ENCODE measurements around the gene ENHO.

The ENHO gene

DNA sequence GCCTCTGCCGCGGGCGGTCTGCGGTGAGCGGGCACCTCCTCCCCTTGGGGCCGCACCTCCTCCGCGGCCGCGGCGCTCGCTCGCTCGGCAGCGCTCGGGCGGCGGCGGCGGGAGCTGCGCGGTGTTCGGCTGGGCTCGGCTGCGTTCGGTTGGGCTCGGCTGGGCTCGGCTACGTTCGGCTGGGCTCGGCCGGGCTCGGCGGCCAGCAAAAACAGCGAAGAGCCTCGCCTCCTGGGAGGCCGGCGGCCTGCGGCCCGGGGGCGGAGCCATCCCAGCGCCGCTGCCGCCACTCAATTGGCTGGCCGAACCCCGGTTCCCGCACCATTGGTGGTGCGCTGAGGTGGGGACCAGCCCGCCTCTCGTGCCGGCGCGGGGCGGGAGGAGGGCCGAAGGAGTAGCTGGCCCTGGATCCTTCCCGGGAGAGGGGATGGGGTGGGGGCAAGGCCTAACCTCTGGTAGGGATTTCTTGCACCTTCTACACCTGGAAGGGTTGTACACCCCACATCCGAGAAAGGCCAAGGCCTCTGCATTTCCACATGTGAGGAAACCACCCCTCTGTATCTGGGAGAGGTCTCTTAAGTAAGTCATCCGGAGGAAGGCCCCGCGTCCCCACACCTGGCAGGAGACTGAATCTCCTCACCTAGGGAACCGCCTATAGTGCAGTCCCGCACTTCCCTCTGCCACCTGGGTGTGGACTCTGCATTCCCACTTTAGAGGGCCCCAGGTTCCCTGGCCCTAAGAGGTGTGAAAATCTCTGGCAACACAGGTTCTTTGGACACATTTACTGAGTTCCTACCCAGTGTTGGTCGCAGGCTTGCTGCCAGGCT is at the start of gene ENHO:
TSS of gene ENHO (minus strand) at position 20 of the 827 bp plus-strand sequence. CDS start 1,295 bp downstream, outside the sequence.
- DNase-seq (ENCODE audit: low spot score): peak; percentile 89

DNA sequence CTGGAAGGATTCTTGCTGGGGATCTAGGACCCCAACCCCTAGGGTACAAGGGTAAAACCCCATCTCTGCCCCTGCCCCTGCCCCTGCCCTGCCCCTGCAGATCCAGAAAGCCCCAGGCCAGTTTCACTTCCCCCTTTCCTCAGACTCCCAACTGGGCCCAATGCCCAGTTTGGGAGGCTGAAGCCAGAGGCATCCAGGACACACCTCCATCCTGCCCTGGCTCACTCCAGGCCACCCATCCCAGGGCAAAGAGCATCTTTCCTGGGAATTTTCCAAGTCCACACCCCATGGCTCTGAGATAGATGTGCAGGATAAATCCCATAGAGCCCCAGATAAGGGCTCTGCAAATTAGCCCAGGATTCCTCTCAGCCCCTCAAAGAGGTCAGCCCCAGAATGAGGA is 49.3 kb upstream of the ENHO start:
- DNase-seq (ENCODE audit: low spot score): peak; percentile 58

DNA sequence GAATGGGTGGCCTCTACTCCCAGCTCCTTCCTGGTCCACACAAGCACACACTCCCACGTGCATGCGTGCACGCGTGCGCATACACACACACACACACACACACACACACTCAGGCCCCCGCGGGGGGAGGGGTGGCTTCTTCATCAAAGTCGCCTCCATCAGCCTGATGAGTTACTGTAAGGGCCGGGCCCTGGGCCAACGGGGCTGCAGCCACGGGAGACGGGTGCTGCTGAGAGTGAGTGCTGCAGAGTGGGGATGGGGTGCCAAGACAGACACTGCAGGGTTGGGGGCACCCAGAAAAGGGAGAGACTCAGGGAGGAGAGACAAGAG is 48.7 kb upstream of the ENHO start:
- DNase-seq (ENCODE audit: low spot score): no peak

DNA sequence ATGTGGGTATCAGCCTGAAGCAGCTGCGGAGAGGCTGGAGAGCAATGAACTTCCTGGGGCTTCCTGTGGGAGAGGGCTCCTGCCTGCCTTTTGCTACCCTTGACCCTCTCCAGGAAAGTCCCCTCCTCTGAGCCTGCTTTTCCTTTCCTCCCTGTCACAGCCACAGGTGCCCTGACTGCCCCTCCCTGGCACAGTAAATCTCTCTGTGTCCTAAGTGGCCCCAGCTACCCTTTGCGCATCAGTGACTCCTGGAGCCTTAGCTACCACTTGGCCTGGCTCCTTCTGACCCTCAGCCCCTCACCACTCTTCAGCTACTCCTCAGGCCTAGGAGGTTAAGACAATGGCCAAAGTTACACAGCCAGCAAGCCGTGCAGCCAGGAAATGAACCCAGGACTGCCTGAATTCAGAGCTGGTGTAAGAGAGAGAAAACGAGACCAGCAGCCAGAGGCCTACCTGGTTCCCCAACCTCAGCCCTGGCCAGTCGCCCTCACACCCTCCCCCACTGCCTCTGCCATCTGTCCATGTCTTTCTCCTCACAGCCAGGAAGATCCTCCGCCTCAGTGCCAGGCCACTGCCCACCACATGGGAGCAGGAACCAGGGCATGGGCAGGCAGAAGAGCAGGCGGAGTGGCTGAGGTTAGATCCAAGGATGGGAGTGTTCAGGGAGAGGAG is 48.2 kb upstream of the ENHO start:
- no peak for DNase-seq (ENCODE audit: low spot score)

DNA sequence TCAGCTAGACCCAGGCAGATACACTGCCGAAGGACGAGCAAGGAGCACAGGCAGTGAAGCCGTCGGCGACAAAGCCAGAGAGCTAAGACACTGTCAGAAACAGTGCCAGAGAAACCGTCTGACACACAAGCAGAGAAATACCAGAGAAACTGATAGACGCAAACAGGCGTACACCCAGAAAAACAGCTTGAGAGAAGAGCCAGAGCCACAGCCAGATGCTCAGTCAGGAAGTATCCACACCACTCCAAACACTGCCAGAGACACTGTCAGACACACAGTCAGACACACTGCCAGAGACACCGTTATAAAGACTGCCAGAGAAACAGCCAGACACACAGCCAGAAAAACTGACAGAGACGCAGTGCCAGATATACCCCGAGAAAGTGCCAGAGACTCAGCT is 47.6 kb upstream of the ENHO start:
- no peak for DNase-seq (ENCODE audit: low spot score)

DNA sequence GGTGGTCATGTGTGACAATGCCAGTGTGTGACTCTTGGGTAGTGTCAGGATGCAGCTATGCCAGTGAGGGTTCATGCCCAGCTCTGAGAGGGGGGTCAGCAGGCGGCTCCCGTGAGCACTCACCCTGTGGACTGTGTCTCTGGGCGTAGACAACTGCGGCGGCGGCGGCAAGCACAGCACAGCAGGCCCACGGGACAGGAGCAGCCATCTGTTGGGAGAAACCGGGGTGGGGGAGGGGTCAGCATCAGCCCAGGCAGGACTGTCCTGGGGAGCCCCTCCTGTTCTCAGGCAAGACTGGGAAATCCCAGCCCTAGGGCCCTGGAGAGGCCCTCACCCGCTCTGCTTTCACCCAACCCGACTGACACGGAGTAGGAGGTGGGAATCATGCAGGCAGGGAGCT is 46.0 kb upstream of the ENHO start:
- DNase-seq (ENCODE audit: low spot score): no peak

DNA sequence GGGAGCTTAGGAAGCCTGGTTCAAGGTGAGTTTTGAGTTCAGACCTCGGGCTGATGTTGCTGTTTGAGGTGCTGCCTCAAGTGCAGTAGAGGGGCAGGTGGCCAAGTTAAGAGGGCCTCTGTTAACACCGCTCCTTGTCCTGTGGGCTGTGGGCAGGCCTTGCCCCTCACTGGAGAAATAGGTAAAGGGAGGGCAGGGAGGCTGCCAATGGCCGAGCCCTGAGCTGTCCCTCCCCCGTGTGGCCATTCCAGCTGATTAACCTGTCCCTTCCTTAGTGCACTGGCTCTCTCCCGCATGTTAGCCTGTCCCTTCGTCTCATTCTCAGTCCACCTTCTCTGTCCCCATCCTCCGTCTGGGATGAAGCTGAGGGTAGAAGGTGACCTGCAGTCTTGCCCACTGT is 45.3 kb upstream of the ENHO start:
- no peak for DNase-seq (ENCODE audit: low spot score)

DNA sequence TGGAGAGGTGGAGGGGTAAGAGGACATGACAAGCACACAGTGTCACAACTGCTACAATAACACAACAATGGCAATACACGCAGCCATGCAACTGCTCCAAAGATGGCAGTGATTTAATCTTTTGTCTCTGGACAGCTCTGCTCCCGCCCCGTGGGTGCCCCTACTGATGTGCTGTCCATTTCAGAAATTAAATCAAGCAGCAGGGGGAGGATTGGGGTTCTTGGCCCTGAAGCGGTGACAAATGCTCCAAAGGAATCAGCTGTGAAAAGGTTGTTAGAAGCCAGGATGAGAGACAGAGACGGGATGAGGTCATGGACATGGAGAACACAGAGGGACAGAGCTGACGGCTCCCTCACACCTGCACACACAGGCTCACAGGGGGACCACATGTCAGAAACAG is 44.2 kb upstream of the ENHO start:
- no peak for DNase-seq (ENCODE audit: low spot score)

DNA sequence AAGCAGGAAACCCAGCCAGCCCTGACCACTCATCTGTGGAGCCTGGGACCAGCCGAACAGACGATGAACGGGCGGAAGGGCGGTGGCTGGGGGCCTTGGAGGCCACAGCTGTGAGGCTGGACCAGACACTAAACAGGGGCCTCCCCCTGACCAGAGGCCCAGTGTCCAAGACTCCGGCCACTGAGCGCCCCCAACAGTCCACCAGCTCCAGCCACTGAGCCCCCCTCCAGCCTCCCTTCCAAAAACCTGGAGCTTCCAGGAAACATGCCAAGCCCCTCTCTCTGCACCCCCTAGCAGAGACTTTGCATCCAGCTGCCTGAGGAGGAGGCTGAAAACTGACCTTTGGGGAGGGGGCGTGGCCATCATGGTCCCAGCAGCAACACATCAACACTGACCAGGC is 43.5 kb upstream of the ENHO start:
- no peak for DNase-seq (ENCODE audit: low spot score)

DNA sequence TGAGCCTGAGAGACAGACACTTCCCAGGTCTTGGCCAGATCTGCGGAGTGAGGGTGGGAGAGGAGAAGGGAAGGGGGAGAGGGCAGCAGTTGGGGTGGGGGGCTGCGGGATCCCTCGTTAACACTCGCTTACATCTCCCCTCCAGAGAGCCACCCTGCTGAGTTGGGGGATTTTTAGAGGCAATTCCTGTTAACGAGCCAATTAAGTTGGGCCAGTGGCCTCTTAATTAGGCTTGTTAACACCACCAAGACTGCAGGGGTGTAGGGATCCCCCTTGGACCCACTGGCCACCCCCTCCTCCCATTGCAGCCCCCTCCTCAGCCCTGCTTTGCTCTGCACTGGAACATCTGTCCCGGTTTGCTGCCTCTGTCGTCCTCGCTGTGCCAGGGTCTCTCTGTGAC is 43.1 kb upstream of the ENHO start:
- no peak for DNase-seq (ENCODE audit: low spot score)

DNA sequence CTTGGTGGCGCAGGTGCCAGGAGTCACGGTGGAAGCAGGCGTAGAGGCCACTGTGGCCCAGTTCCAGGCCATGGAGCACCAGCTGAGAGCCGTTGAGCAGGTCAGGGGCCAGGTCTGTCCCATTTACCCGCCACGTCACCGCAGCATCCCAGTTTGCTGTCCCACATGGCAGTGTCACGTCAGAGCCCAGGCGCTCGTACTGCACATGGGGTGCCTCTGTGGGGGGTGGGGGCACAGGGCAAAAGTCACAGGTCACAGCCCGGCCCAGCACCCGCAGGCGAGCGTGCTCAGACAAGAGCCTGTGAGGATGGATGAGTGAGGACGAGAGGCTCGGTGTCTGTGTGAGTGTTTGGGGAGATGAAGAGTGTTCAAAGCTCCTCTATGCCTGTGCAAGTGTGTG is 41.8 kb upstream of the ENHO start:
- no peak for DNase-seq (ENCODE audit: low spot score)

DNA sequence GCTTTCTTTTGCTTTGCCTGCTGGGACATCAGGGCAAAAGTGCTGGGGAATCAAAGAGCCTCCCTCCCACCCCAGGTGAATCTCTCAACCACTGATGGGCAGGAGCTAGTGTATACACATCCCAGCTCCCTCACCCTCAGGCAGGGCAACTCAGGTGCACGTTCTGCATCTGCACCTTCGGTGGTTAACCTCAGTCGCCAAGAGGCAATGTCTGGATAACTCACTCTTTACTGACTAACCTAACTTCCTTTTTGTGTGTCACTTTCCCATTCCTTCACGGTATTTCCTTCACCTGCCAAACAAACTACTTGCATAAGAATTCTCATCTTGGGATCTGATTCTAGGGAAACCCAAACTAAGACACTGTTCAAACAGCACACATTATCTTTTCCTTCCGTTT is 40.5 kb upstream of the ENHO start:
- DNase-seq (ENCODE audit: low spot score): no peak

DNA sequence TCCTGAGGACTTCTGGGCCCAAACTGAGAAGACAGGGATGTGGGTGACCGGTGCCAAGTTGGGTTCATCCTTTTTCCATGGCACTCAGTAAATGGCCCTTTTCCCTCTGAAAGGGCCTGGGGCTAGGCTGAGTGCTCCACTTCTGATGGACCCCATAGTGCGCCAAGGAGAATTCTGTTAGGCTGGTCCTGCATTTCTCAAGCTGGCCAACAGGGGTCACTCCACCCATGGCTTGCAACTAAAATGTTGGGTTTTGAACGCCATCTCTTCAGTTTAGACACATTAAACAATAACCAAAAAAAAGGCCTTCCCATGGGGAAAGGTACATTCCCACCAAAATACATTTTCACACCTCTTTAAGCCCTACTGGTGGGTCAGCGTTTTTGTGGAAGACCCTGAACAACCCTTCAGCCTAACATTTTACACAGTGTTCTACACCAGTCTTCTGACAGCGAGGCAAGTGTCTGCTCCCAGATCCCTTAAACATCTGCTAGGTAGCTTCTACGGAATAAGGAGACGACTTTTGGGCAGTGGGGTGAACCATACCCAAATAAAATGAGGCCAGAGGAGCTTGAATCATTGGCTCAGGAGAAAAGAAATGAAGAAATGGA is 39.5 kb upstream of the ENHO start:
- no peak for DNase-seq (ENCODE audit: low spot score)

DNA sequence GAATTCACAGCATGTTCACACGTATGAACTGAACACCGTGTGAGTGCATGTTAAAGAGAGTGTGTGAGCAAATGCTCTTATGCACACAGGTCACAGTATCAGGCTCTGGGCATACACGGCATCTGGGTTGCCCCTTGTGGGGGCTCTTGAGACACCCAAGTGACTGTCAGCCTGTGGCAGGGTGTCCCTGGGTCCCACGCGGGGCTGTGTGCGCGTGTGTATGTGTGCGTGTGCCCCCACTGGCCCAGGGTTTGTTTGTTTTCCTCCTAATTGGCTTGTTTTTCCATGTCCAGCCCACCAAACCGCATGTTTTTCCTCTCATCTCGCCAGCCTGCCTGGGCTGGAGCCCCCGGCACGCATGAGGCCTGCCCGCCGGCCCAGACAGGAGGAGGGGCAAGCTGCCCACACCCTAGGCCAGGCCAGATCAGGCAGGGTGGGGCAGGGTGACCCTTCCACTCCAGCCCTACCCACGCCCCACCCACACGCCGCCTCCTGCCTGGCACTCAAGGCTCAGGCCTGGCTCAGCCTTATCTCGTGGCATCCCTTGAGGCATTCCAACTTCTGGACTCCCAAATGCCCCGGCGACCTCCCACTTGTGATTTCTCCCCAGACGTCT is 37.9 kb upstream of the ENHO start:
- DNase-seq (ENCODE audit: low spot score): no peak

DNA sequence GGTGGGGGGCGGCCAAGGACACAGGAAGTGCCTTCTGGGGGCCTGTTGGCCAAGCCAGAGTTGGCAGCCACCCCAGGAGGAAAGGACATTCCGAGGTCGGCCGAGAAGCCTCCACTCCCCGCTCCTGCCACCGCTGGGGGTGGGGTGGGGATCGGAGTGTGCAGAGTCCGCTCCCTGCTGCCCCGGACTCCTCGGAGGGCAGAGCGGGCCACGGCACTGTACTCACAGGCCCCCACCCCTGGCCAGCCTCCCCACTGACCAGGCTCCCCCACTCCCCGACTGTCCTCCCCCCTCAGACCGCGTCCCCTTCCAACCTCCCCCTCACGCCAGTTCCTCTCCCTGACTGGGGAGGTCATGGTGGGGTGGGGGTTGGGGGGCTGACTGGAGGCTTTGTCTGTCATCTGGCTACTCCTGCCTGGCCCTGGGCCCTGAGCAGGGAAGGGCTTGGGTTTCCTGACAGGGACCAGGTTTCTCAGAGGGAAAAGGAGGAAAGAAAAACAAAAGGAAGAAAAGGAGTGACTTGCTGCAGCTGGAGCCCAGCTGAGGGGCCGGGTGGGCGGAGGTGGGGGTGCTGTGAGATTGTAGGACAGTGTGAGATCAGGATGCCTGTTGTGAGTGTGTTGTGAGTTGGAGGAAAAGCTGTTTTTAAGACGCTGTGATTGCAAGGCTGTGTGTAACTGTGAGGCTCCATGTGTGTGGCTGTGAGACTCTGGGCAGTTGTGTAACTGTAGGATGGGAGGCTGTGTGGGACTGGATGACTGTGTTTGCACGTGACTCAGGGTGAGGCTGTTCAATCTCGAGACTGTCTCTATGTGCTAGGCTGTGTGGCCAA is 37.0 kb upstream of the ENHO start:
- peak; percentile 63 for DNase-seq (ENCODE audit: low spot score)

DNA sequence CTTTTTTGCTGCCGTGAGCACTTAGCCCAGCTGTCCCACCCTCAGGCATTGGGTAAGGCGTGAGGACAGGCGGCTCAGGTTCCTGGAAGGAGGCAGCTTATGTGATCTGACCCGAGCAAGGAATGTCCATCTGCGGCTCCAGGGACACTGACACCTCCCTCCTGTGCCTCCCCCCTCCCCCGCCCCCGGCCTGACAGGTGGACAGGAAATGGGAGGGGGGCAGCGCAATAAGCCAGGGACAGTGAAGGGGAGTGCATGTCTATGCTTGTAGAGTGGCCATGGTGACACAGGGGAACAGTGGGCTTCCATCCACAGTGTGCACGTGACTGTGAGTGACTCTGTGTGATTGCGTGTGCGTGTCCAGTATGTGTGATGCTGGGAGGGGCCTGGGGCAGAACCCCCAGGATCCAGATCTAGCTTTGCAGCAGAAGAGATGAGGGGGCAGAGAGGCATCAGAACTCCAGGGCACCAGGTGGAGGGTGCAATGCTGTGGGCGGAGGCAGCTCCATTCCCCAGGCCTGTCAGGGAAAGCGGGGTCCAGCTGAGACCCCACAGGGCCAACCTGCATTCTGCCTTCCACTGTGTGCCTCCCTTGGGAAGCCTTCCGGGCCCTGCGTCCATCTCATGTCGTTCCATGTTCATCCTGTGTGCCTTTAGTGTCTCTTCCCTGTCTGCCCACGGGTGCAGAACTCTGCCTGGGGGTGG is 36.3 kb upstream of the ENHO start:
- DNase-seq (ENCODE audit: low spot score): no peak

DNA sequence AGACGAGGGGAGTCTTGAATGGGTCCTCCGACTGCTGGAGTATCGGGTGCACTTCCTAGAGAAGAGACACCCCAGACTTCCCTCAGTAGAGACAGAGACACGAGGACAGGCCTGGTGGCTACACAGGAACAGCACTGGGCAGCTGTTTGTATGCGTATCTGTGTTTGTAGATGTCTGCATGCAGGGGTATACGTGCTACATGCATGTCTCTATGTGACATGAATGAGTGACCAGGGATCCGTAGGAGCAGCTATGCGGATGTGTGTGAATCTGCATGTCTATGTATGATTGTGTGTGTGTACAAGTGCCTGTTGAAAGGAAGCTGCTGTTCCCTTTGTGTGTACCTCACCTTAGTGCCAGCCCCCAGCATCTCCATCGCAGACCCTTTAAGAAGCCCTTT is 35.6 kb upstream of the ENHO start:
- no peak for DNase-seq (ENCODE audit: low spot score)

DNA sequence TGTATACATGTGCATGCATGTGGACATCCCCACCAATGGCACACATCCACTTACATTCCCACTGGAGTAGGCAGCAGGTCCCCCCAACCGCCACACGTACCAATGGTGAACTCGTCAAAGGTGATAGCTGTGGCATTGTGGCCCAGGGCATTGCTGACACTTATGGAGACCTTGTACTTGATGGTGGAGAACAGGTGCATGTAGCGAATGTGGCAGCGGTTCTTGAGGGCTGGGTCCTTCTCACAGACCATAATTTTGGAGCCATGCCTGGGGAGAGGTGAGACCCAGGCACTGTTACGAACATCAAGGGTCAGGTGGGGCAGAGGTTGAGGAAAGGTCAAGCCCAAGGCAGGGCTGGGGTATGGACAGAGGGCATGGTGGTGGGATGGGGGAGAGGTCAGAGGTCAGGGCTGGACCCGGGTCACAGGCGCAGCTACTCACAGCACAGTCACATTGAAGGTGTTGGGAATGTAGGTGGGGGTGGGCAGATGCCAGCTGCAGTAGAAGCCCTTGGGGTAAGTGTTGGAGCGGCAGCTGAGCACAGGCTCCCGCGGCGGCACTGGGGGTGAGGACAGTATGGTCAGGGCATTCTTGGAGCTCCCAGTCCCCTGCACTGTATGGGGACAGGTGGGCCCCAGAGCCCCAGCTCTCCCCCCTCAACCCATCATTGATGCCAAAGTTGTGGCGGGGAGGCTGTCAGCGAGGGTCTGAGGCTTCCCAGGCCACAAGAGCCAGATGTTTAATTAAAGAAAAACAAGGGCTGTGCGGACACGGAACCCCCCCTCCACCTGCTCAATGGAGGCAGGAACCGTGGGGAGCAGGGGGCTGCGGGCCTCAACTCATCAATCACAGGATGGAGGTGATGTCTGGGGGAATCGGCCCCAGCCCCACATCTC is 34.9 kb upstream of the ENHO start:
- DNase-seq (ENCODE audit: low spot score): no peak

DNA sequence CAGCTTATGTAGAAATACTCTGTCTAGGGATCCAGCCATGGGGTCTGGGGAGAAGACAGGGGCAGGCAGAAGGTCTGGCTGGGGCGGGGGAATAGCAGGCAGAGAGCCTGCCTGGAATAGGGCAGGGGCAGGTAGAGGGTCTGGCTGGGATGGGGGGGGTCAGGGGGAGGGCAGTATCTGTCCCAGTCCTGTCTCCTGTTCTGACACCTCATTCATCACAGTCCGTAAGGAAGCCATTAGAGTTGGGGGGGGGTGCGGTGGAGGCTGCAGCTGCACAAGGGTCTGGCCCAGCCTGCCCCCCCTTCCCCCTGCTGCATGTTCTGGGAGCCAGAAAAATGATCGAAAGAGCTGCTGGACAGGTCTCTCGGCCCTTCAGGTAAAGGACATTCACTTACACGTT is 34.2 kb upstream of the ENHO start:
- DNase-seq (ENCODE audit: low spot score): no peak

DNA sequence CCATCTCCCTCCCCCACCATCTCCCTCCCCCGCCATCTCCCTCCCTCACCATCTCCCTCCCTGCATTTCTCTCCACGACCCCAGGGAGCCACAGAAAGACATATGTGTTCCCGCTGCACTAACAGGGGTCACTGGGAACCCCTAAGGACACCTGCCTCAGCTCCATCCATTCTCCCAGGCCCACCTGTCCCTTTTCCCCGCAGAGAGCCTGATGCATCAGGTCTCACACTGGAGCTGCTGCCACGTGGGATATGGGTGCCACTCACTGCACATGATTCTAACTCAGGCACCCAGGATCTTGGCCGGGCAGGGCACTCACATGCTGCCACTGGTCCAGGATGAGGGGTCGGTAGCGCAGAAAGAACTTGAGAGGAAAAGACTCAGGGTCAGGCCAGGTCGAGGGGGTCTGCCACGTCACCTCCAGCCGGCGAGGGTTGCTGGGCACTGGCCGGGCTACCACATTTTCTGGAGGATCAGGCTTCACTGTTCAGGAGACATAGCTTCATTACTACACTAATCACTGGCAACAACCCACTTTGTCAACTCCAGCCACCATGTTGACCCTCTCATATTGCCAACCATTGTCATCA is 33.2 kb upstream of the ENHO start:
- no peak for DNase-seq (ENCODE audit: low spot score)
